Uterus (tissue), 2 donors: ENCODE data around the gene NCEH1.

ENCODE experiments used
- POLR2A ChIP-seq, 2 donors: fragments of 450-650 bp; IDR thresholded peaks; one replicate each; pipeline ENCODE4 v1.6.1; 2016; ENCODE audit warnings: antibody characterized with exemption in 2 of 2, mild to moderate bottlenecking in 1 of 2, moderate library complexity in 1 of 2
- TF ChIP-seq, protein P1 (sequence below), 4 experiments: fragments of 200-600 bp in 2 of 4; fragments of 450-650 bp in 2 of 4; sonication (generic) in 2 of 4; IDR thresholded peaks; one replicate each; pipeline ENCODE4 v1.5.1; 2016 to 2019; ENCODE audit warnings: antibody characterized with exemption in 4 of 4, mild to moderate bottlenecking in 2 of 4, moderate library complexity in 1 of 4

DNA sequence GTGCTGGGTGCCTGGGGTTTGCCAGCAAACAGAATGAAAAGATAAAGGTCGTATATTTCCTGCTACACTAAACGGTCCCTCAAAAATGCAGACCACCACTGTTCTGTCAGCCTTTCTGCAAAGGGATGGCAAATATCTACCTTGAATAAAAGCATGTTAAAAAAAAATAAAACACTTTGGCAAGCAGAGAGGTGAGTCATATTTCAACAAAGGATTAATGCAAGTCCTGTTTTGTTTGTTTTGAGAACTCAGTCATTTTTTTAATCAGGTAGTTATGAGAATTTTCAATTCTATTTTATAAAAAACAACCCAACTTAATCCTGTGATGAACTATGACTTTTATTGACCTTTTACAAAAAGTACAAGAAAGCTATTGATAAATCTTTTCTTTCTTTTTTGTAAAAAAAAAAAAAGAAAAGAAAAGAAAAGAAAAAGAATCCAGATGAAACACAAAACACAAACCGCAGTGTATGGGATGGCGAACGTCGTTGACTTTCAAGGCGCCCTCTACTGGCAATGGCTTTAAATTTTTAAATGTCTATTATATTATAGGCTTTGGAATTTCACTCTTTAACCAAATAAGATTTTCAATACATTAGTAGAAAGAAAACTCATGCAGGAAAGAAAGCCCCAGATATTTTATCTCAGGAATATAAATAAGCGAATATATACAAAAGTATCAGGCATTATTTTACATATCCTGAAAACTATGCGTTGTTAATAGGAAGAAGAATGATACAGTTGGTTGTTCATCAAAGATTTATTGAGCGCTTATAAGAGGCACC, 87.8 kb downstream of the NCEH1 start:
- TF ChIP-seq, protein P1, sequence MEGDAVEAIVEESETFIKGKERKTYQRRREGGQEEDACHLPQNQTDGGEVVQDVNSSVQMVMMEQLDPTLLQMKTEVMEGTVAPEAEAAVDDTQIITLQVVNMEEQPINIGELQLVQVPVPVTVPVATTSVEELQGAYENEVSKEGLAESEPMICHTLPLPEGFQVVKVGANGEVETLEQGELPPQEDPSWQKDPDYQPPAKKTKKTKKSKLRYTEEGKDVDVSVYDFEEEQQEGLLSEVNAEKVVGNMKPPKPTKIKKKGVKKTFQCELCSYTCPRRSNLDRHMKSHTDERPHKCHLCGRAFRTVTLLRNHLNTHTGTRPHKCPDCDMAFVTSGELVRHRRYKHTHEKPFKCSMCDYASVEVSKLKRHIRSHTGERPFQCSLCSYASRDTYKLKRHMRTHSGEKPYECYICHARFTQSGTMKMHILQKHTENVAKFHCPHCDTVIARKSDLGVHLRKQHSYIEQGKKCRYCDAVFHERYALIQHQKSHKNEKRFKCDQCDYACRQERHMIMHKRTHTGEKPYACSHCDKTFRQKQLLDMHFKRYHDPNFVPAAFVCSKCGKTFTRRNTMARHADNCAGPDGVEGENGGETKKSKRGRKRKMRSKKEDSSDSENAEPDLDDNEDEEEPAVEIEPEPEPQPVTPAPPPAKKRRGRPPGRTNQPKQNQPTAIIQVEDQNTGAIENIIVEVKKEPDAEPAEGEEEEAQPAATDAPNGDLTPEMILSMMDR (IDR thresholded peaks at IDR 0.05): peak; percentile 29 to 70 (median 50)
- no peak for TF ChIP-seq POLR2A (IDR thresholded peaks at IDR 0.05)
